Heart left ventricle (tissue), 16 donors: ENCODE data around the gene OR5AR1. TPM values are rescaled to one million over a fixed set of nuclear protein-coding genes. Genes with fewer than 3 reads are reported as not detected.

Experiments
- ATAC-seq, 4 donors: fragments of 200-7000 bp; cut with Tn5 transposase; one replicate each; pipeline ENCODE4 v1.9.1; 2020 to 2022; ENCODE audit warnings: moderate library complexity in 4 of 4, mild to moderate bottlenecking in 3 of 4, moderate number of reproducible peaks in 1 of 4
- DNase-seq, 5 donors: peaks; one replicate each; pipeline ENCODE4 v3.0.0-alpha.2; 2020
- H3K27ac ChIP-seq, 12 donors: fragments of 200-600 bp; sonication (generic) in 4 of 12; one replicate each; pipeline versions ENCODE4 v1.5.0 to v1.8.0; 2016 to 2022; ENCODE audit warnings: mild to moderate bottlenecking in 2 of 12
- H3K27me3 ChIP-seq, 9 donors: fragments of 200-600 bp; sonication (generic) in 2 of 9; one replicate each; pipeline versions ENCODE4 v1.5.1 to v1.8.0; 2016 to 2022; ENCODE audit warnings: mild to moderate bottlenecking in 3 of 9
- H3K36me3 ChIP-seq, 9 donors: fragments of 200-600 bp; sonication (generic) in 2 of 9; one replicate each; pipeline versions ENCODE4 v1.5.0 to v1.8.0; 2018 to 2022; ENCODE audit warnings: mild to moderate bottlenecking in 2 of 9
- H3K4me1 ChIP-seq, 12 donors: fragments of 200-600 bp; sonication (generic) in 4 of 12; one replicate each; pipeline versions ENCODE4 v1.5.0 to v1.8.0; 2016 to 2022; ENCODE audit warnings: mild to moderate bottlenecking in 3 of 12
- H3K4me3 ChIP-seq, 12 donors: fragments of 200-600 bp; sonication (generic) in 4 of 12; one replicate each; pipeline versions ENCODE4 v1.5.0 to v1.8.0; 2017 to 2022; ENCODE audit warnings: mild to moderate bottlenecking in 9 of 12, moderate library complexity in 4 of 12
- H3K9me3 ChIP-seq, 12 donors: fragments of 200-600 bp; sonication (generic) in 4 of 12; one replicate each; pipeline versions ENCODE4 v1.5.0 to v1.8.0; 2016 to 2022; ENCODE audit warnings: mild to moderate bottlenecking in 1 of 12
- CTCF ChIP-seq, 12 donors: fragments of 200-600 bp; sonication (generic) in 4 of 12; IDR thresholded peaks; one replicate each; pipeline versions ENCODE4 v1.5.0 to v1.8.0; 2018 to 2022; ENCODE audit warnings: antibody characterized with exemption in 12 of 12, mild to moderate bottlenecking in 5 of 12
- POLR2A ChIP-seq, 2 donors: fragments of 450-650 bp; IDR thresholded peaks; one replicate each; pipeline ENCODE4 v1.6.1; 2017; ENCODE audit warnings: antibody characterized with exemption in 2 of 2, mild to moderate bottlenecking in 2 of 2, moderate library complexity in 2 of 2
- WGBS, 4 donors: extraction: QIAGEN DNeasy Blood & Tissue Kit in 2 of 4; methylation state at CpG; one replicate each; pipeline versions ENCODE4 v1.1.5 to v1.1.7; 2013 to 2018; 5-methylcytosine and 5-hydroxymethylcytosine counted together
- intact Hi-C, 10 donors: fragments of 100-400 bp; cut with DNase I; formaldehyde crosslinking; loops; one replicate each; pipeline versions ENCODE4 v1.11.1 to v1.14.2; 2022
- polyA plus RNA-seq, 2 donors: library from polyadenylated mRNA; stranded (reverse); fragments of 200-250 nt; gene quantifications; one replicate each; pipeline ENCODE4 v1.2.3, GENCODE V29; 2013
- total RNA-seq, 9 donors: library from RNA; depleted of rRNA in 2 of 9; stranded (reverse); fragments of >200 nt in 2 of 9; fragmentation: NEBNext Ultra II Directional in 3 of 9; extraction: Animal tissue kit (Norgen Biotek cat#: 25700) in 3 of 9; gene quantifications; one replicate each; pipeline versions ENCODE4 v1.1.0 to v1.2.4, GENCODE V29; 2016 to 2023
- donor health status: ischemic (EF 13 %, LVEDD 7.1; RV severe dilation, severe dysfunction).
- donor health status: healthy with polysubstance abuse.
- donor health status: DM: no; HTN: yes; CAD: no.
- donor health status: DM: no; HTN: no; CAD: no.
- donor health status: ischemic (EF 25% LVEDD 6.9; RV normal size, moderate dysfunction).
- donor health status: ischemic (EF 25% LVEDD 5.7; RV mildly dilated, moderate dysfunction).
- donor health status: healthy.
- donor health status: DM: yes; HTN: yes; CAD: no.
- donor health status: ischemic (EF 35%, LVEDD 5.7; RV mildly dilated, moderate dysfunction).
- donor health status: nonischemic (EF 11% LVEDD 7.7; RV severe dilation, severe dysfunction).
- donor health status: DM: yes; HTN: yes; CAD: no.
- donor health status: PGD.
- donor health status: ischemic (EF 29% LVEDD 5.4; RV normal size, mild dysfunction).
- donor health status: nonischemic (EF 23%, LVEDD 6.1; RV moderate dilation, normal function).

Gene OR5AR1
- total and polyA plus RNA-seq, 11 donors: not detected

- DNase-seq (no peak), ATAC-seq (no peak)
- WGBS, 4 donors: 70 to 76% (median 73%) methylated on average over 2 of the region's 2 CpGs
- Histone ChIP-seq H3K4me3 (no peak overlapping the region), H3K36me3 (no peaks in the 10 kb centered on the region), H3K27me3 (no peaks in the 10 kb centered on the region), H3K4me1 (no peaks in the 10 kb centered on the region), H3K27ac (no peak overlapping the region), H3K9me3 (no peaks in the 10 kb centered on the region)
- TF ChIP-seq CTCF (IDR thresholded peaks at IDR 0.05) (no peak), POLR2A (IDR thresholded peaks at IDR 0.05) (no peak)
- intact Hi-C loops: no loop called here
Observed at GRCh38 chr11:56636861-56637260, 26.6 kb upstream of the OR5AR1 start.

GRCh38 chr11:56637500-56637899, 26.0 kb upstream of the OR5AR1 start:
- intact Hi-C loops: no loop called here
- ATAC-seq: no peak
- WGBS, 4 donors: 75 to 88% (median 77%) methylated on average over 3 of the region's 3 CpGs
- no peaks in the 10 kb centered on the region for H3K36me3 ChIP-seq
- H3K4me1 ChIP-seq: no peaks in the 10 kb centered on the region
- no peak for DNase-seq
- no peak overlapping the region for H3K4me3 ChIP-seq
- no peak overlapping the region for H3K27ac ChIP-seq
- H3K27me3 ChIP-seq: no peaks in the 10 kb centered on the region
- TF ChIP-seq CTCF (IDR thresholded peaks at IDR 0.05) (no peak), POLR2A (IDR thresholded peaks at IDR 0.05) (no peak)
- H3K9me3 ChIP-seq: peaks cover 0 to 4% (median 0%) of the 10 kb centered on the region in 12 donors

- no peak for ATAC-seq
- peaks cover 0 to 4% (median 0%) of the 10 kb centered on the region in 12 donors for H3K9me3 ChIP-seq
- H3K27me3 ChIP-seq: no peaks in the 10 kb centered on the region
- no peak for DNase-seq
- WGBS, 4 donors: 73 to 81% (median 77%) methylated on average over 2 of the region's 2 CpGs
- no peak within 1 kb of the TSS for H3K27ac ChIP-seq
- no peak within 1 kb of the TSS for H3K4me3 ChIP-seq
- no peaks in the 10 kb centered on the region for H3K36me3 ChIP-seq
- H3K4me1 ChIP-seq: no peaks in the 10 kb centered on the region
- intact Hi-C loops: loop anchor here in 1 of 10 donors (5.0 kb wide), 1 partner anchor 125 kb away; no protein-coding TSS in a partner anchor
- TF ChIP-seq POLR2A (IDR thresholded peaks at IDR 0.05) (no peak), CTCF (IDR thresholded peaks at IDR 0.05) (no peak)
Observed at GRCh38 chr11:56642339-56642738, 21.1 kb upstream of the OR5AR1 start, which contains the start of gene OR5AP2. Gene OR5AP2 (minus strand): TSS chr11:56642439. CDS start chr11:56642439, 0 bp downstream.

GRCh38 chr11:56659755-56660154, 3.7 kb upstream of the OR5AR1 start:
- H3K4me3 ChIP-seq: no peak overlapping the region
- no peak overlapping the region for H3K27ac ChIP-seq
- DNase-seq (no peak), ATAC-seq (no peak)
- no peaks in the 10 kb centered on the region for H3K36me3 ChIP-seq
- intact Hi-C loops: no loop called here
- H3K9me3 ChIP-seq: peaks cover 0 to 4% (median 0%) of the 10 kb centered on the region in 12 donors
- no peaks in the 10 kb centered on the region for H3K4me1 ChIP-seq
- no peak for TF ChIP-seq CTCF (IDR thresholded peaks at IDR 0.05)
- TF ChIP-seq POLR2A (IDR thresholded peaks at IDR 0.05): no peak
- no peaks in the 10 kb centered on the region for H3K27me3 ChIP-seq
- WGBS, 4 donors: 11 to 19% (median 14%) methylated on average over 3 of the region's 3 CpGs
